ENCODE data around the gene IFT57. TPM values are rescaled to one million over a fixed set of nuclear protein-coding genes. Genes with fewer than 3 reads are reported as not detected.

Gene IFT57
- total RNA-seq, 1 donor from 2014 or later, result 128 TPM

DNA sequence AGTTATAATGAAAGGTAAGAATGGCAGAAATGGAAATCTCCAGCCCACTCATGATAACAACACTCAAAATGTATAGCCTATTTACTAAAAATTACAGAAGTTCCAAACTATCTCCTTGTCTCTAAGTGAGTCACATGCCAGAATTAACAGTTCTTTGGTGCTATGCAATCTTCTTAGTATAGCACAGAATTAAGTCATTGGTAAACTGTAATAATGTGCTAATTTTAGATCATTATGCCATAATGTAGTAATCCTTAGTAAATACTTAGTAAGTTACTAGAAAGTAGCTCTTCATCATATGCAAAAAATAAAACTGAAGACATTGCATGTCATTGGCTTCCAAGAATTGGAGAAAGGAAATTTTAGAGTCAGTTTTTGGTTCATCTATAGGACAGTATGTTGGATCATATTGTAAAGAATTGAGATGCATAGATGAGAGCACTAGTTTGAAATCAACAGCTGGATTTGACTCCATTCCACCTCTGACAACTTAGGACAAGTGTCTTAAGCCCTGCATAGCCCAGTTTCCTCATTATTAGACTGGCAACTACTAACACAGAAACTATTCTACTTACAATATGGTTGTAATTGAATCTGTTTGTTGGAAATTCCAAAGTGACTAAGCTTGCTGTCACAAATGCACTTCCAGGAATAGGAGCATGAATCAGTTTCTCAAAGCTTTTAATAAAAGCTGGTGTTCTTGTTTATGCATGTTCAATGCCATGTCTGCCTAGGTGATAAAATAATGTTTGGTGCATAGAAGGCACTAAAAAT, 91.3 kb downstream of the IFT57 start:
- ATAC-seq (no peak), DNase-seq (no peak)
- TF ChIP-seq, protein P1, sequence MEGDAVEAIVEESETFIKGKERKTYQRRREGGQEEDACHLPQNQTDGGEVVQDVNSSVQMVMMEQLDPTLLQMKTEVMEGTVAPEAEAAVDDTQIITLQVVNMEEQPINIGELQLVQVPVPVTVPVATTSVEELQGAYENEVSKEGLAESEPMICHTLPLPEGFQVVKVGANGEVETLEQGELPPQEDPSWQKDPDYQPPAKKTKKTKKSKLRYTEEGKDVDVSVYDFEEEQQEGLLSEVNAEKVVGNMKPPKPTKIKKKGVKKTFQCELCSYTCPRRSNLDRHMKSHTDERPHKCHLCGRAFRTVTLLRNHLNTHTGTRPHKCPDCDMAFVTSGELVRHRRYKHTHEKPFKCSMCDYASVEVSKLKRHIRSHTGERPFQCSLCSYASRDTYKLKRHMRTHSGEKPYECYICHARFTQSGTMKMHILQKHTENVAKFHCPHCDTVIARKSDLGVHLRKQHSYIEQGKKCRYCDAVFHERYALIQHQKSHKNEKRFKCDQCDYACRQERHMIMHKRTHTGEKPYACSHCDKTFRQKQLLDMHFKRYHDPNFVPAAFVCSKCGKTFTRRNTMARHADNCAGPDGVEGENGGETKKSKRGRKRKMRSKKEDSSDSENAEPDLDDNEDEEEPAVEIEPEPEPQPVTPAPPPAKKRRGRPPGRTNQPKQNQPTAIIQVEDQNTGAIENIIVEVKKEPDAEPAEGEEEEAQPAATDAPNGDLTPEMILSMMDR (IDR thresholded peaks at IDR 0.05), result no peak
- Histone ChIP-seq H3K4me1 (peaks cover 48% of the 10 kb centered on the region), H3K27ac (peak overlapping the region; percentile 68), H3K9me3 (no peaks in the 10 kb centered on the region), H3K27me3 (ENCODE audit: low read depth) (no peaks in the 10 kb centered on the region), H3K36me3 (no peaks in the 10 kb centered on the region), H3K4me3 (no peak overlapping the region)
- intact Hi-C loops (cut with DNase I), result no loop called here

DNA sequence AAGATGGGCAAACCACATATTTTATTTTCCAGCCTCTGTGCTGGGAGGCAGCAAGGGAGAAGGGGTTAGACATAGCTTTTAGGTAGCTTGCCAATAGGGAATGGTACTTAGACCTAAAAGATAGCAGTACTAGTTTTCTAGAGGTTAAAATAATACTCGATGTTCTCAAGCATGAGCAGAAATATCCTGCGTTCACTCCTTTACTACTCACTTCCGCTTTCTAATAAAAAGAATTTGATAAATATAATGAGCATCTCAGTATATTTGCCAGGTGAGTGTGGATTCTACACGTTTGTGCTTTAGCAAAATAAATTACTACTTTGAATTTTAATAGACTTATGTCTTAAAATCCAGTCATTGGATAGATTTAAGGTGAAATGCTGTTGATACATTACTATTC, 92.0 kb downstream of the IFT57 start:
- no peak for DNase-seq
- no peaks in the 10 kb centered on the region for H3K36me3 ChIP-seq
- no peak overlapping the region for H3K27ac ChIP-seq
- H3K9me3 ChIP-seq, result no peaks in the 10 kb centered on the region
- peaks cover 48% of the 10 kb centered on the region for H3K4me1 ChIP-seq
- intact Hi-C loops (cut with DNase I), result no loop called here
- TF ChIP-seq, protein P1 (IDR thresholded peaks at IDR 0.05), result no peak
- no peaks in the 10 kb centered on the region for H3K27me3 ChIP-seq (ENCODE audit: low read depth)
- H3K4me3 ChIP-seq, result no peak overlapping the region
- ATAC-seq, result no peak

DNA sequence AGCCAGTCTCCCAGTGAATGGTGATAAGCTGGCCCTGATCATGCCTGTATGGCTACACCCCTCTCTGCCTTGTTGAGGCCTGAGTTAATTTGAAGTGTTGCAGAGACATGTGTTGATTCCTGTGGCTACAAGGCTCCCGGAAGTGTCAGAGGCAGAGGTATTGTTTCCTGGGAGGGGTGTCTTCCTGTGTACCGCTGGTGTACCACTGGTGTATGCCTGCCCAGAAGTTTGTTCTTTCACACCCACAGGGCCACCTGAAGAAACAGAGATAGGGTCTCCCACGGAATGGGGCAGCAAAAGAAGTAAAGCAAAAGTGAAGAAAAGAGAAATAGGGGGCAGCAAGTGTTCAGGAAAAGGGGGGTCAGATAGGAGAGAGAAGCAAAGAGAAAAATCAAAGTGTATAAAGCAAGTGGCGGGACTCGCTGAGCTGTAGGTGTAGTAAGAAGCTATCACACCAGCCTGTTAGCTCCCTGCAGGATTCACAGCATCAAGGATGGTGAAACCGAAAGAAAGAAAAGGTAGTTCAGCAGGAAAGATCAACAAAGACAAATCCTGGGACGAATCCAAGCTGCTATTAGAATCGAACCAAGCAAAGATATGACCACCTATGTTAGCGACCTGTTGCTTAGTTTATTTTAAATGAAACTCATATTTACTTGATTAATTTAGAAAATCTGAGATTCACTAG, 94.8 kb downstream of the IFT57 start:
- no peaks in the 10 kb centered on the region for H3K27me3 ChIP-seq (ENCODE audit: low read depth)
- peak overlapping the region; percentile 15 for H3K27ac ChIP-seq
- TF ChIP-seq, protein P1 (IDR thresholded peaks at IDR 0.05), result no peak
- H3K36me3 ChIP-seq, result no peaks in the 10 kb centered on the region
- no peak overlapping the region for H3K4me3 ChIP-seq
- intact Hi-C loops (cut with DNase I), result no loop called here
- ATAC-seq (peak; percentile 44 to 66), DNase-seq (no peak)
- H3K9me3 ChIP-seq, result no peaks in the 10 kb centered on the region
- peaks cover 26% of the 10 kb centered on the region for H3K4me1 ChIP-seq

DNA sequence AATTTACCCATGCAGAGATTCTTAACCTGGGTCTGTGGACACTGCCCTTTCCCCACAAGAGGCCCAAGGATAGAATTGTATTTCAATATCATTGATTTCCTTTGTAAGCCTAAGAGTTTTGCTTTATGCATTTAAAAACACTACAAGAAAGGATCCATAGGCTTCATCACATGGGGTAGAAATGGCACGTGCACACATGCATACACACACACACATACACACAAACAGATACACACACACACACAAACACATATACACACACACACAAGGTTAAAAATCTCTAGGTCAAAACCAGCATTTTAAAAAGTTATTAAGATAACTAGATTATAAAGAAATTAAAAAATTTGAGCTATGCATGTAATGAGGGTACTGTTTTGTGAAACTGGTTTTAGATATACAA, 95.9 kb downstream of the IFT57 start:
- intact Hi-C loops (cut with DNase I), result no loop called here
- TF ChIP-seq, protein P1 (IDR thresholded peaks at IDR 0.05), result no peak
- no peak for DNase-seq
- H3K27me3 ChIP-seq (ENCODE audit: low read depth), result no peaks in the 10 kb centered on the region
- H3K27ac ChIP-seq, result peak overlapping the region; percentile 42
- ATAC-seq, result no peak
- H3K36me3 ChIP-seq, result no peaks in the 10 kb centered on the region
- no peak overlapping the region for H3K4me3 ChIP-seq
- H3K4me1 ChIP-seq, result peaks cover 15% of the 10 kb centered on the region
- H3K9me3 ChIP-seq, result no peaks in the 10 kb centered on the region

DNA sequence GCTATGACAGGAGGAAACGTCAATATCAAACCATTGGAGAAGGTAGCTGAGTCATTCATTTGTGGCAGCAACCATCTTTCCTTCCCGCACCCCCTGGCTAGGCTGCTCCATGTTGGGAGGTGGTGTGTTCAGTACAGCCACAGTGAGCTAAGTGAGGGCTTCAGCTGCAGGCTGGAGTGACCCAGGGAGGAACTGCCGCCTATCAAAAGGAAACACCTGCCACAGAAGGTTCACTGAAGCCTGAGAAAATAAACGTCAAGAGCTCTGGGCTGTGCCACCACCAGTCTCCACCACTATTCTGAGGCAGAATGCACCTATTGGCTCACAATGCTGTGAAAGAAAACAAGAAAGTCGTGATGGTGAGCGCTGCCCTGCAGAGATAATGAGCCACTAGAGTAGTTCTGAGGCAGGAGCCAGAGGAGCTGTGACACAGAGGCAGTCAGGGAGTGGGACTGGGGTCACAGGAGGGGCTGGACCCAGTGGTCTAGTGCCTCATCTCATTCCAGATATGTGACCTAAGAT, 96.6 kb downstream of the IFT57 start:
- Histone ChIP-seq H3K4me1 (peaks cover 12% of the 10 kb centered on the region), H3K27me3 (ENCODE audit: low read depth) (no peaks in the 10 kb centered on the region), H3K9me3 (no peaks in the 10 kb centered on the region), H3K36me3 (no peaks in the 10 kb centered on the region), H3K27ac (peak overlapping the region; percentile 42), H3K4me3 (no peak overlapping the region)
- intact Hi-C loops (cut with DNase I), result no loop called here
- DNase-seq (no peak), ATAC-seq (peak; percentile 42)
- TF ChIP-seq, protein P1 (IDR thresholded peaks at IDR 0.05), result no peak
